Midbrain (tissue), 1 donor: ENCODE results near the gene MLLT3.

Experiments
- DNase-seq: peaks from one replicate; lab custom pipeline; 2025; lab: John Stamatoyannopoulos, UW

The MLLT3 gene

DNA sequence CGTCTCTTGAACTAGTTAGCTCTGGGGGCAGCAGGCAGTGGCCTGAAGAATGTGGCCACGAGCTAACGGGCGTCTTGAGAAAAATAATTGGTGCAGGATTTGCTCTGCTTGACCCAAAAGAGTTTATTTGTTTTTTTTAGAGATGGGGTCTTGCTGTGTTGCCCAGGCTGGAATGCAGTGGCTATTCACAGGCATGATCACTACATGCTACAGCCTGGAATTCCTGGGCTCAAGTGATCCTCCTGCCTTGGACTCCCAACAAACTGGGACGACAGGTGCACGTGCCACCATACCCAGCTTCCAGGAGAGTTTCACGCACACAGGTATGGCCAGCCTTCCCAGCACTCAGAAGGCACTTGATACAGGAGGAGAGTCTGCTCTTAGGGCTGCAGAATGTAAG, 203.8 kb downstream of the MLLT3 start:
- no peak for DNase-seq

DNA sequence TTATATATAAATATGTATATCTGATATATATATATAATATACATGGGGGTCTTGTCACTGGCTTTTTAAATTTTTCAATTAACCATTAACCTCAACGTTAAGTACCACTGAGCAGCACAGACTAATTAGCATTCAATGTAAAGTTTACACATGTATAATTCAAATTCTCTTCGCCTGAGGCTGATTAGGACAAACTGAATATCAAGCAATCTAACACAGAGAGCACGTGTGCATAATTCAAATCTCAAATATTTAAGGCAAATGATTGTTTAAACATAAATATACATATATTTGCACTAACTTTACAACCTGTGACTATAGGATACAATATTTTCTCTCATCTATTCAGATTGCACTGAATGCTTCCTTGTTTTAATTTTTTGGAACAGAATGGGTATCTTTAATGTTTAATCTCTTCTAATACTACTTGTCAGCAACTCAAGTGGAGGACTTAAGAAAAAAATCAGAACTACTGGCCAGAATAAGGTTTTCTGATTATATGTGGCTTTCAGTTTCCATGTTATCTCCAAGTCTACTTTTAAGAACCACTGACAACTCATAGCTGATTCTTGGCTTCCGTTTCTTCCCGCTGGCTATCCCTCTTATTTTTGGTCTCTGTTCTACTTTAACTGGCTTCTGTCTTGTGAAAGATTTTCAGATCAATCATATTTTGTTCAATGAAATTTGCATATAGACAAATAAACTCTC, 204.8 kb downstream of the MLLT3 start:
- DNase-seq, result no peak

DNA sequence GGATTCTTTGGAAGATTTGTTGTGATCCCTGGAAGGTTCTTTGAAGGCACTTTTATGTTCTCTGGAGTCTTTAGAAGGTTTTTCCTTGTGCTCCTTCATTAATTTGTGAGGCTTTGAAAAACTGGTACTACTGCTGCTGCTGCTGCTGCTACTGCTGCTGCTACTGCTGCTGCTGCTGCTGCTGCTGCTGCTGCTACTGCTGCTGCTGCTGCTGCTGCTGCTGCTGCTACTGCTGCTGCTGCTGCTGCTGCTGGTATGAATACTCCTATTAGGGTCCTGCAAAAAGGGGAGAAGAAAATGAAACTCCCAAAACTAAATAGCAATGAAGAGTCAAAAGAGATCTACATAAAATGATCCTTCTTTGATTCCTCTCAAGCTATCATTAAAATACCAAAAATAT, 208.1 kb downstream of the MLLT3 start:
- DNase-seq, result no peak

GRCh38 chr9:20409321-20410092, 212.8 kb downstream of the MLLT3 start:
- DNase-seq, result no peak

DNA sequence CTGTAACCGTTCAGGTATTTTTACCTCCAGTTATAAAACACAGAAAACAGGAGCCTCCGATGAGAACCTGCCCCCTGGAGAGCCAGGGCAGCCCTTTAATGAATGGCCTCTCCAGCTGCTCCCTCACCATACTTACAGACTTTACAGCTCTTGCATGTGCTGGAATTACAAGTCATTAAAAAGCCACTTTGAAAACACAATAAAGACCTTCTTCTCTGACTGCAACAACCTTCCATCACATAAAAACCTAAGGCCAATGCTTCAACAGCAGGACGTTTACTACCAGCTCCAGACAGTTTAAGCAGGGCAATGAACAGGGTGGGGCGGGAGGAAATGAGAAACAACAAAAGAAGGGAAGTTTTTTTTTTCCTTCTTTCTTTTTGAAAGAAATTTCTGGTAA, 213.8 kb downstream of the MLLT3 start:
- DNase-seq, result no peak

- no peak for DNase-seq
Measured at GRCh38 chr9:20407013-20407412, 215.3 kb downstream of the MLLT3 start.

GRCh38 chr9:20406344-20406743, 216.0 kb downstream of the MLLT3 start:
- DNase-seq, result no peak

DNA sequence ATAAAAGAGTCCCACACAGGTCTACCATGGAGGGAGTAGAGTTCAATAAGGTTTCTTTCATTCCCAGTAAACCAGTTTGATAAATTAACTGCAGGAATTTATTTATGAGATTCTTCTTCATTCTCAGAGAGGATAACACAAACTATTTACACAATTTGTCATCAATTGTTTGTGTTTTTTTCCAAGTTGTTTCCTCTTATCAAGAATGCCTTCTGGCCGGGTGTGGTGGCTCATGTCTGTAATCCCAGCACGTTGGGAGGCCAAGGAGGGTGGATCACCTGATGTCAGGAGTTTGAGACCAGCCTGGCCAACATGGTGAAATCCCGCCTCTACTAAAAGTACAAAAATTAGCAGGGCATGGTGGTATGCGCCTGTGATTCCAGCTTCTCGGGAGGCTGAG, 216.7 kb downstream of the MLLT3 start:
- no peak for DNase-seq

DNA sequence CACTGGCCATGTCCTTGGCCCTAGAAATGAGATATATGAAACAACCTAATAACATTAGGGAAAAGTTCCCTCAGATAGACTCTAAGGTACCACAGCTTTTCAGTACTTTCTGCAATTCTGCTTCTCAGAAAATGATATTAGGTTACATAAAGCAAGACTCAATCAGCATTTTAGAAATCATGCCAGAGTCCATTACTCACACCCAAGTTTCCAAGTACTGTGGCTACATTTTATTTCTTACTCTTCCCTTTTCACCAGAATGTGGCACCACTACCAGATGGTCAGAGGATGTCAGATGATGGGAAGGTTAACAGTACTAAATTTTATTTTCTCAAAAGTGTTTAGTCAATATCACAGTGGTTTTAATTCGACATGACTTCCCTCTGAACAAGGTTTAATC, 217.2 kb downstream of the MLLT3 start:
- DNase-seq, result no peak

DNA sequence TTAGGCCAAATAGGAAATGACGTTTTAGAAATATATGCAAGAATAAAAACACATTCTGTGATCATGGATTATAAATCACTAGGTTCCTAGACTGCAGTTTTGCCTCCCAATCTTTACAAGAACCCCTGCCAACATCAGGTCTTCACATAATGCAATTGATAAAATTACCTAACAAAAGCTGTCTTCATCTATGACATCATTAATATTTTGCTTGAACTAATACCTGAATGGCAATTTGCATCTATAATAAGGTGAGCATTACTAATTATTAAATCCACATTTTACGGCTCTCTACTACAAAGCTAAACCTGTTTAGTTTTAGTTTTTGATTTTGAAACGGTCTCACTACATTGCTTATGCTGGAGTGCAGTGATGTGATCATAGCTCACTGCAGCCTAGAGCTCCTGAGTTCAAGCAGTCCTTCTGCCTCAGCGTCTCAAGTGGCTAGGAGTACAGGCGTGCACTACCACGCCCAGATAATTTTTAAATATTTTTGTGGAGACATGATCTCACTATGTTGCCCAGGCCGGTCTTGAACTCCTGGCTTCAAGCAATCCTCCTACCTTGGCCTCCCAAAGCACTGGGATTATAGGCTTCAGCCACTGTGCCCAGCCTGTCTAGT, 218.0 kb downstream of the MLLT3 start:
- no peak for DNase-seq

GRCh38 chr9:20403346-20403745, 219.0 kb downstream of the MLLT3 start:
- DNase-seq, result no peak

DNA sequence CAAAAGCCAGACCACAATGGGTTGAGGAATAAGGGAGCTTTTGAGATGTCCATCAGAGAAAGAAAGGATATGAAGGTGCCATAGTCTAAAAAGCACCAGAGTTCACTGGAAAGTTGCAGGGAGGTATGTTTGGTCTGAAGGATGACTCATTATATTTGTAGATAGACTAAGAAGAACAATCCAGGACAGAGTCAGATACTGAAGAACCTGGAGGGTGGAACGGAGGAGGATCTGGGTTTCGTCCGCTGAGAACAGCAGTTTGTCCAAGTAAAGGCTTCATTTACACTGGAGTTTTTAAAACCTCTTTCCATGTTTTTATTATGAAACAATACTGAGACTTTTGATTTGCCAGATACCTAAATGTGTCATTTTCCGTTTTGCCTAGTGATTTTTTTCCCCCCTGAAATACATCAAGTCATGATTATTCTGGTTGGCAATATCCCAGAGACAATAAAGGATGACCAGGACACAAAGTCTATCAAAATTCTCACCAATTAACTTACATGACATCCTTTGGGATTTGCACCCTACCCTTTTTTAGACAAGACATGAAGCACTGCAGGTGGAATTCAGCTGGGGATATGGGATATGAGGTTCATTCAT, 219.9 kb downstream of the MLLT3 start:
- no peak for DNase-seq

GRCh38 chr9:20398536-20399338, 223.6 kb downstream of the MLLT3 start:
- DNase-seq, result no peak

- DNase-seq, result no peak
Measured at GRCh38 chr9:20397348-20397747, 225.0 kb downstream of the MLLT3 start.

DNA sequence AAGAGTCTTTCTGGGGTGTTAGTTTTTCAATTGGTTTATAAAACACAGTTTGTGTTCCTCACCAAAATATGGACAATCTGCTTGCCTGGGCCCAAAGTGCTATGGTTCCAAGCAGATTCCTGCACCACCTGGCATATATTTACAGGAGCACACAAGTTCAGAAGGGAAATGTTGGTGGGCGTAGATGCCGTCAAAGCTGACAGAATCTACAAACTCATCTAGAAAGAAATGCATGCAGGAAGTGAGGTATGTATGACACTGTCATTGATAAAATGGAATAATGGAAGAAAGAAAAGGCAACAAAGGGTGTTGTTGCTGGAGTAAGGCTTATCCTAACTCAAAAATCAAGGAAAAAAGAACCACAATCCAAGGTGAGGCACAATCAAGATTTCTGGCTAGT, 225.8 kb downstream of the MLLT3 start:
- DNase-seq, result no peak

DNA sequence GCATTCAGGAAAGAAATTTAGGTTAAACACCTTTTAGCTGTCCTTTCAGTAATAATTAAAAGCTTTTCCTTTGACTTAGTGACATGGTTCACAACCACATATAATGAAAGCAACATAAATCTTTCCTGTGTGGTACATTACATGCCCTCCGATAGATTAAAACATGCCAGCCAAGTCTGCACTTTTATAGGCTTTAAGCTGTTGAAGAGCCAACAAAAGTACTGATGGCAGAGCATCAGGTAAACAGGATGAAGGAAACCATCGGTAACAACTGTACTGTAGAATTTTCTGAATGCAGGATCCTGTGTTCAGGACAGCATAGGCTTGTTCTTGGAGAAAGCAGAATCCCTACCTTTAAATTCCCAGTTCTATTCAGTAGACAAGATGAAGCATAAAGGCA, 226.6 kb downstream of the MLLT3 start:
- DNase-seq, result no peak

GRCh38 chr9:20394969-20395368, 227.3 kb downstream of the MLLT3 start:
- DNase-seq, result no peak

DNA sequence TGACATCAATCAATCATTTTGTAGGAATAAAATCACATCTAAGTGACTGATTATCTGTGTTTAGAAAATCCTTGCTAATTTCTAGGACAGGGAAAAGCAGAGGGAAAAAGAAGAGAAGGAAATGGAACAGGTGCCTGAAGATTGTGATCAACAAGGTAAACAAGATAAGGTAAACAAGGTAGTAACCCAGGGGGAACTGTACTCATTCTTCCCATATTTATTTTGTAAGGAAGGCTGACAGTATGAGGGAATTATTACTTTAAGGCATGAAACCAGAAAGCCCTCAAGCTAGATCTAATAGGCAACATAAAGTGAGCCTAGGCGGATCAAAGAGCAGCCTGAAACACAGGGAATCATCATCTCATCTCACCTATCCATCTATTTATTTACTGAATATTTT, 231.1 kb downstream of the MLLT3 start:
- no peak for DNase-seq

GRCh38 chr9:20390400-20390799, 231.9 kb downstream of the MLLT3 start:
- no peak for DNase-seq

- DNase-seq, result no peak
Measured at GRCh38 chr9:20387062-20387461, 235.2 kb downstream of the MLLT3 start.

DNA sequence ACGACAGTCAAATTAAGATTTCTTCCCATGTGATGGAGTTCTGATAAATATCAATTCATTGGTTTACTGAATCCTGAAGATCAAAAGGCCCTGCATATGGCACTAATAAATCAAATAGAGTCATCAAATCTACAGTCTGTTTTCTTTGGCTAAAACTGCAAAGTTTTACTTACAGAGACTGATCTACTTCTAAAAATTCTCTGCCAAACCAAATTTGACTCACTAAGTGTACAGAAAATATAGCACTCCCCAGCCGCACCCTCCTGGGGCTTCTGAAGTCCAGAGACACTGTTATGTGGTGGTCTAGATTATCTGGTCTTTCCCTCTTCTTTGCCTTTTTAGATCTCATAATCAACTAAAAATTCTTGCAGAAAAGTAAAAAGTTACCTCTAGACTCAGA, 237.7 kb downstream of the MLLT3 start:
- DNase-seq, result no peak

DNA sequence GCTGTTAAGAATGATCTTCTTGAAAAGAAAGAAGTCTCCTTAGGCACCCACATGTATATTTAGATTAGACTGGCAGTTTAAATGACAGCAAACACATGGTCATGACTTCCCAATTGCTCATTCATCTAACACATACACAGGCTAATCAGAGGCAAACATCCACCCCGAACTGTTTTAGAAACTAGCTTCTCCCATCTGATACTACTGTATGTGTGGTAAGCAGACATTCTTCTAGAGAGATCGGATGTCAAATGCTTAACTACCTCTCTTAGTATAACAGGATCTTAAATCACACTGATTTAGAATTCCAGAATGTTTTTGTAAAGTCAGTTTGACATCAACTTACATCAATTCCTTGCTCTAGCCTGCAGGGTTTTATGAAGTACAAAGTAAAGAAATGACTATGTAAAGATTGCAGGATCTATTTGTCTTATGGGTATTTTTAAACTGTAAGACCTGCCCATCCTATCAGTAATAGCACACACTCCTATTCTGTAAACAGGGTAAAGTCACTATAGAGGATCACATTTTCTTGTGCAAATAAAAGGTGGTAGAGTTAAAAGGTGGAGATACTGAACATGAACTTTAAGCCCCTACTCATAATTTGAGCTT, 239.7 kb downstream of the MLLT3 start:
- no peak for DNase-seq
